ENCODE results near the gene PCBD2.
"Not testable (repeated sequence)": the region's sequence is repeated elsewhere in the genome, so short reads cannot be mapped to it uniquely, and the experiment has no call there.

PCBD2 gene

GRCh38 chr5:134910752-134911151 is 5.8 kb downstream of the PCBD2 start:
- DNase-seq: not testable (repeated sequence)

- DNase-seq: no peak
These were observed 6.6 kb downstream of the PCBD2 start for GRCh38 chr5:134911285-134912206.

- DNase-seq: no peak
These were observed 8.3 kb downstream of the PCBD2 start for GRCh38 chr5:134913254-134913653.

GRCh38 chr5:134913795-134914194 is 8.9 kb downstream of the PCBD2 start:
- DNase-seq: no peak

GRCh38 chr5:134917070-134917815 is 12.3 kb downstream of the PCBD2 start:
- DNase-seq: no peak

GRCh38 chr5:134918861-134919260 is 13.9 kb downstream of the PCBD2 start:
- no peak for DNase-seq

GRCh38 chr5:134920848-134921575 is 16.1 kb downstream of the PCBD2 start:
- DNase-seq: no peak

GRCh38 chr5:134932508-134932907 is 27.6 kb downstream of the PCBD2 start:
- no peak for DNase-seq

GRCh38 chr5:134934202-134934601 is 29.3 kb downstream of the PCBD2 start:
- no peak for DNase-seq

GRCh38 chr5:134935711-134936602 is 31.0 kb downstream of the PCBD2 start:
- no peak for DNase-seq

GRCh38 chr5:134937526-134937925 is 32.6 kb downstream of the PCBD2 start:
- no peak for DNase-seq

- no peak for DNase-seq
These were observed 33.1 kb downstream of the PCBD2 start for GRCh38 chr5:134938030-134938429.

- DNase-seq: no peak
These were observed 34.6 kb downstream of the PCBD2 start for GRCh38 chr5:134939500-134939899.

- no peak for DNase-seq
These were observed 38.6 kb downstream of the PCBD2 start for GRCh38 chr5:134943547-134943946.

- DNase-seq: no peak
These were observed 39.7 kb downstream of the PCBD2 start for GRCh38 chr5:134944630-134945029.

GRCh38 chr5:134945041-134945440 is 40.1 kb downstream of the PCBD2 start:
- no peak for DNase-seq

- DNase-seq: no peak
These were observed 44.0 kb downstream of the PCBD2 start for GRCh38 chr5:134948911-134949310.

- DNase-seq: no peak
These were observed 44.4 kb downstream of the PCBD2 start for GRCh38 chr5:134949316-134949715.

GRCh38 chr5:134957920-134958608 is 53.1 kb downstream of the PCBD2 start:
- DNase-seq: no peak

- DNase-seq: no peak
These were observed 53.8 kb downstream of the PCBD2 start for GRCh38 chr5:134958755-134959154.

GRCh38 chr5:134963098-134963497 is 58.2 kb downstream of the PCBD2 start:
- DNase-seq: no peak

Data from activated CD4-positive, alpha-beta T cell treated with anti-CD3 and anti-CD28 coated beads for 1 hour (primary cell).